ENCODE data around the gene CNTN4. TPM values are rescaled to one million over a fixed set of nuclear protein-coding genes. Genes with fewer than 3 reads are reported as not detected.
"Not testable (repeated sequence)": the region's sequence is repeated elsewhere in the genome, so short reads cannot be mapped to it uniquely, and the experiment has no call there.

CNTN4 gene
- total RNA-seq, 1 experiment from 2014 or later: 1.6 TPM

- Mint-ChIP-seq H3K27ac (no peak overlapping the region), H3K4me1 (peaks cover under 1 to 1% of the 10 kb centered on the region in 2 experiments; a peak in 3 of 4 replicates), H3K36me3 (ENCODE audit: insufficient read depth in 1 of 3, low read depth in 3 of 3) (no peaks in the 10 kb centered on the region), H3K27me3 (ENCODE audit: low read depth) (no peaks in the 10 kb centered on the region), H3K9me3 (no peaks in the 10 kb centered on the region), H3K4me3 (no peak overlapping the region)
- H3K79me2 ChIP-seq (ENCODE audit: insufficient read depth, low read length): no peaks in the 10 kb centered on the region
- no peak overlapping the region for H4K8ac ChIP-seq (replicated peaks; ENCODE audit: insufficient read length, low read depth, low read length)
- no peak for TF ChIP-seq CTCF (conservative IDR thresholded peaks at IDR 0.05)
- no peaks in the 10 kb centered on the region for H3K23me2 ChIP-seq (ENCODE audit: insufficient read length, low read depth, low read length, poor library complexity, severe bottlenecking)
- no peak overlapping the region for H3K4ac ChIP-seq (ENCODE audit: low read depth, low read length)
- no peaks in the 10 kb centered on the region for H3K79me1 ChIP-seq (ENCODE audit: insufficient read depth, low read depth, low read length, poor library complexity, severe bottlenecking)
- no peak overlapping the region for H3K4me2 ChIP-seq (ENCODE audit: insufficient read depth, insufficient read length, low read length)
- H3K9ac ChIP-seq (ENCODE audit: extremely low read depth, insufficient read length, low read length): no peak overlapping the region
- H2BK5ac ChIP-seq (ENCODE audit: insufficient read length, low read length): no peak overlapping the region
- H2AFZ ChIP-seq (ENCODE audit: low read length): no peak overlapping the region
- H4K20me1 ChIP-seq (ENCODE audit: control insufficient read depth, insufficient read depth, insufficient read length): no peaks in the 10 kb centered on the region
- no peak overlapping the region for H2BK12ac ChIP-seq (ENCODE audit: insufficient read length, low read depth, low read length)
- no peak overlapping the region for H2BK120ac ChIP-seq (ENCODE audit: low read depth, low read length, poor library complexity, severe bottlenecking)
- H3K14ac ChIP-seq (ENCODE audit: insufficient read depth, low read length): no peak overlapping the region
- H3K27me3 ChIP-seq (ENCODE audit: insufficient read depth, low read length): no peaks in the 10 kb centered on the region
- no peak overlapping the region for H3T11ph ChIP-seq (ENCODE audit: low read length)
- H3K18ac ChIP-seq (ENCODE audit: insufficient read length, low read depth, low read length): no peak overlapping the region
- no peaks in the 10 kb centered on the region; the same call in 1 of the 2 replicates for H3K4me1 ChIP-seq (ENCODE audit: insufficient read depth, low read length)
- no peak for DNase-seq
- H2BK20ac ChIP-seq (ENCODE audit: low read depth, low read length, poor library complexity, severe bottlenecking): no peak overlapping the region
- H3K56ac ChIP-seq (ENCODE audit: insufficient read length, low read depth, low read length): no peak overlapping the region
- H4K91ac ChIP-seq (ENCODE audit: insufficient read length, low read depth, low read length): no peak overlapping the region
- no peak overlapping the region for H2BK15ac ChIP-seq (ENCODE audit: low read depth, low read length)
- WGBS (ENCODE audit: extremely low coverage, insufficient read length, low lambda C conversion rate): no CpG with 5 or more reads among the region's 4 CpGs
- no peak overlapping the region for H4K5ac ChIP-seq (ENCODE audit: insufficient read length, low read depth, low read length)
- H2AK5ac ChIP-seq (ENCODE audit: insufficient read length, low read length): no peak overlapping the region
- H3K23ac ChIP-seq (ENCODE audit: insufficient read length, low read depth, low read length): no peak overlapping the region
- H3K27ac ChIP-seq (ENCODE audit: insufficient read length, low read depth, low read length): no peak overlapping the region
- no peaks in the 10 kb centered on the region for H3K9me3 ChIP-seq (ENCODE audit: control insufficient read depth, low read depth, low read length)
Observed at GRCh38 chr3:2819571-2819970, 720.9 kb downstream of the CNTN4 start.

- not testable (repeated sequence) for H3K79me1 ChIP-seq (ENCODE audit: insufficient read depth, low read depth, low read length, poor library complexity, severe bottlenecking); H3T11ph ChIP-seq (ENCODE audit: low read length); H3K79me2 ChIP-seq (ENCODE audit: insufficient read depth, low read length); H3K4me3 Mint-ChIP-seq; DNase-seq; H4K5ac ChIP-seq (ENCODE audit: insufficient read length, low read depth, low read length); H3K4me1 Mint-ChIP-seq; H3K9me3 Mint-ChIP-seq; H3K14ac ChIP-seq (ENCODE audit: insufficient read depth, low read length); H2AK5ac ChIP-seq (ENCODE audit: insufficient read length, low read length); H2BK5ac ChIP-seq (ENCODE audit: insufficient read length, low read length); H4K91ac ChIP-seq (ENCODE audit: insufficient read length, low read depth, low read length); H3K18ac ChIP-seq (ENCODE audit: insufficient read length, low read depth, low read length); H3K27me3 ChIP-seq (ENCODE audit: insufficient read depth, low read length); H2BK15ac ChIP-seq (ENCODE audit: low read depth, low read length); H2BK120ac ChIP-seq (ENCODE audit: low read depth, low read length, poor library complexity, severe bottlenecking); H2BK20ac ChIP-seq (ENCODE audit: low read depth, low read length, poor library complexity, severe bottlenecking); H3K27me3 Mint-ChIP-seq (ENCODE audit: low read depth); H2BK12ac ChIP-seq (ENCODE audit: insufficient read length, low read depth, low read length); H3K36me3 Mint-ChIP-seq (ENCODE audit: insufficient read depth in 1 of 3, low read depth in 3 of 3); H4K20me1 ChIP-seq (ENCODE audit: control insufficient read depth, insufficient read depth, insufficient read length); H3K4me1 ChIP-seq (ENCODE audit: insufficient read depth, low read length); H3K9me3 ChIP-seq (ENCODE audit: control insufficient read depth, low read depth, low read length); H3K27ac Mint-ChIP-seq; H3K56ac ChIP-seq (ENCODE audit: insufficient read length, low read depth, low read length); H3K9ac ChIP-seq (ENCODE audit: extremely low read depth, insufficient read length, low read length); H4K8ac ChIP-seq (replicated peaks; ENCODE audit: insufficient read length, low read depth, low read length); H3K23me2 ChIP-seq (ENCODE audit: insufficient read length, low read depth, low read length, poor library complexity, severe bottlenecking); H3K4me2 ChIP-seq (ENCODE audit: insufficient read depth, insufficient read length, low read length); H3K4ac ChIP-seq (ENCODE audit: low read depth, low read length); H3K23ac ChIP-seq (ENCODE audit: insufficient read length, low read depth, low read length); H2AFZ ChIP-seq (ENCODE audit: low read length); H3K27ac ChIP-seq (ENCODE audit: insufficient read length, low read depth, low read length)
- WGBS (ENCODE audit: extremely low coverage, insufficient read length, low lambda C conversion rate): no CpG with 5 or more reads among the region's 5 CpGs
Observed at GRCh38 chr3:2820982-2821381, 722.3 kb downstream of the CNTN4 start.

Measured in H9 (cell line).